Adrenal gland (tissue), 12 donors: ENCODE data around the gene MCTP1. TPM values are rescaled to one million over a fixed set of nuclear protein-coding genes. Genes with fewer than 3 reads are reported as not detected.
"Not testable (repeated sequence)": the region's sequence is repeated elsewhere in the genome, so short reads cannot be mapped to it uniquely, and the experiment has no call there.

Experiments
- DNase-seq, 7 donors: peaks; one replicate each; pipeline ENCODE4 v3.0.0-alpha.2; 2019 to 2020
- H3K27ac ChIP-seq, 5 donors: fragments of 200-600 bp; sonication (generic) in 4 of 5; 1 replicate in 3 of 5; 2 replicates in 2 of 5; pipeline versions ENCODE4 v1.5.1 to v1.8.0; 2016 to 2020; ENCODE audit warnings: mild to moderate bottlenecking in 1 of 5
- H3K27me3 ChIP-seq: fragments of 200-600 bp; 2 replicates; pipeline ENCODE4 v1.8.0; 2021
- H3K36me3 ChIP-seq, 2 donors: fragments of 200-600 bp; replicated peaks in 1 of 2; 1 replicate in 1 of 2; 2 replicates in 1 of 2; pipeline versions ENCODE4 v1.5.1 to v1.8.0; 2018 to 2022
- H3K4me1 ChIP-seq, 2 donors: fragments of 200-600 bp; replicated peaks in 1 of 2; 1 replicate in 1 of 2; 2 replicates in 1 of 2; pipeline versions ENCODE4 v1.5.1 to v1.8.0; 2018 to 2021
- H3K4me3 ChIP-seq, 4 donors: fragments of 200-600 bp; sonication (generic) in 3 of 4; one replicate each; pipeline ENCODE4 v1.5.1; 2016 to 2018
- H3K9me3 ChIP-seq, 3 donors: fragments of 200-600 bp; sonication (generic) in 1 of 3; replicated peaks in 1 of 3; 1 replicate in 2 of 3; 2 replicates in 1 of 3; pipeline versions ENCODE4 v1.5.1 to v1.8.0; 2016 to 2021
- CTCF ChIP-seq, 6 experiments: fragments of 450-650 bp in 4 of 6; fragments of 200-600 bp in 2 of 6; sonication (generic) in 1 of 6; IDR thresholded peaks; 1 replicate in 5 of 6; 2 replicates in 1 of 6; pipeline versions ENCODE4 v1.5.1 to v1.8.0; 2016 to 2021; ENCODE audit warnings: antibody characterized with exemption in 6 of 6, mild to moderate bottlenecking in 2 of 6, moderate library complexity in 1 of 6
- POLR2A ChIP-seq, 2 donors: fragments of 450-650 bp; IDR thresholded peaks; one replicate each; pipeline ENCODE4 v1.6.1; 2017; ENCODE audit warnings: antibody characterized with exemption in 2 of 2, mild to moderate bottlenecking in 2 of 2, moderate library complexity in 1 of 2
- WGBS, 4 donors: extraction: QIAGEN DNeasy Blood & Tissue Kit in 2 of 4; methylation state at CpG; one replicate each; pipeline versions ENCODE4 v1.1.5 to v1.1.7; 2013 to 2017; 5-methylcytosine and 5-hydroxymethylcytosine counted together
- intact Hi-C, 2 donors: fragments of 100-400 bp; cut with DNase I; formaldehyde crosslinking; loops; one replicate each; pipeline versions ENCODE4 v1.14.1 to v1.15.0; 2022 to 2023
- polyA plus RNA-seq, 3 donors: library from polyadenylated mRNA; stranded (reverse); fragments of 200-250 nt in 2 of 3; fragments of 350-450 nt in 1 of 3; fragmentation: Illumina TruSeq in 1 of 3; extraction: RNeasy Lipid Tissue Mini Kit (QIAGEN cat#74804) in 1 of 3; gene quantifications; one replicate each; pipeline ENCODE4 v1.2.3, GENCODE V29; 2013 to 2014
- total RNA-seq, 9 donors: library from RNA; depleted of rRNA in 4 of 9; stranded (reverse); fragments of >200 nt in 4 of 9; fragments of 120-200 nt in 1 of 9; fragmentation: NEBNext Ultra II Directional in 1 of 9; extraction: Animal tissue kit (Norgen Biotek cat#: 25700) in 1 of 9; gene quantifications; one replicate each; pipeline versions ENCODE4 v1.1.0 to v1.2.4, GENCODE V29; 2013 to 2023
- donor health status: healthy with polysubstance abuse.
- donor health status: Bipolar disorder and iron deficiency.
- donor health status: DM: yes; HTN: yes; CAD: no.
- donor health status: DM: no; HTN: no; CAD: no.
- donor health status: DM: no; HTN: no; CAD: no.
- donor health status: DM: yes; HTN: yes; CAD: no.

The MCTP1 gene
- total and polyA plus RNA-seq, 12 donors = 1.2 to 20.1 (median 5.1) TPM

- no peaks in the 10 kb centered on the region for H3K36me3 ChIP-seq
- H3K9me3 ChIP-seq = no peaks in the 10 kb centered on the region
- DNase-seq = no peak
- TF ChIP-seq CTCF (IDR thresholded peaks at IDR 0.05) (no peak), POLR2A (IDR thresholded peaks at IDR 0.05) (no peak)
- no peak overlapping the region for H3K4me3 ChIP-seq
- 63 to 75% (median 65%) methylated on average over 4 of the region's 4 CpGs for WGBS, 4 donors
- intact Hi-C loops = no loop called here
- H3K4me1 ChIP-seq = no peaks in the 10 kb centered on the region
- no peaks in the 10 kb centered on the region for H3K27me3 ChIP-seq
- no peak overlapping the region for H3K27ac ChIP-seq
These were observed 67.5 kb downstream of the MCTP1 start for GRCh38 chr5:95217351-95217750.

- no peak overlapping the region for H3K27ac ChIP-seq
- H3K27me3 ChIP-seq = no peaks in the 10 kb centered on the region
- H3K4me3 ChIP-seq = no peak overlapping the region
- TF ChIP-seq CTCF (IDR thresholded peaks at IDR 0.05) = no peak
- no peak for TF ChIP-seq POLR2A (IDR thresholded peaks at IDR 0.05)
- 37 to 51% (median 48%) methylated on average over 4 of the region's 4 CpGs for WGBS, 4 donors
- intact Hi-C loops = no loop called here
- no peaks in the 10 kb centered on the region for H3K36me3 ChIP-seq
- no peaks in the 10 kb centered on the region for H3K9me3 ChIP-seq
- H3K4me1 ChIP-seq = no peaks in the 10 kb centered on the region
- DNase-seq = no peak
These were observed 68.5 kb downstream of the MCTP1 start for GRCh38 chr5:95216136-95216955.

GRCh38 chr5:95207811-95208210 is 77.1 kb downstream of the MCTP1 start:
- 51 to 71% (median 62%) methylated on average over 5 of the region's 5 CpGs for whole genome bisulfite sequencing, 4 donors

DNA sequence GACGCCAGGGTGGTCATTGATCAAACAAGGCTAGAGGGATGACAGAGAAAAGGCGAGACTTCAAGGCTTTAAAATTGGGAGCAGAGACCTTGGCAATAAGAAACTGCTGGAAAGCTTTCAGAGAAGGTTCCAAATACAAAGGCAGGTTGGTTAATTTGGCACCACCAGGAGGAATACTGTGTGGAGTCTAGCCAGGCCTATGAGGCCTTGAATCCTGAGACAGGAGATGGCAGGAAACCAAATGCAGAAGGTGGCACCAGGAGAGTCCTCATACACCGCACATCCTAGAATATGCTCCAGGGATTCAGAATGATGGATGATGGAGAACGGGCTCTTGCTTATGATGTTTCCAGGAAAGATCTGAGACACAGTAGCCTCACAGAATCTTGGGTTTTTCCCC is 90.0 kb downstream of the MCTP1 start:
- Histone ChIP-seq H3K27me3 (no peaks in the 10 kb centered on the region), H3K36me3 (no peaks in the 10 kb centered on the region), H3K4me1 (no peaks in the 10 kb centered on the region), H3K9me3 (no peaks in the 10 kb centered on the region), H3K27ac (no peak overlapping the region), H3K4me3 (no peak overlapping the region)
- DNase-seq = no peak
- intact Hi-C loops = no loop called here
- TF ChIP-seq CTCF (IDR thresholded peaks at IDR 0.05) = no peak
- no peak for TF ChIP-seq POLR2A (IDR thresholded peaks at IDR 0.05)
- 67 to 71% (median 69%) methylated on average over 4 of the region's 4 CpGs for WGBS, 4 donors

More at GRCh38 chr5:95207811-95208210, 77.1 kb downstream of the MCTP1 start:
- H3K4me1 ChIP-seq, H3K36me3 ChIP-seq, H3K27ac ChIP-seq, intact Hi-C loops, DNase-seq, H3K27me3 ChIP-seq, H3K9me3 ChIP-seq, H3K4me3 ChIP-seq: not testable (repeated sequence)

GRCh38 chr5:95191330-95191729 is 93.6 kb downstream of the MCTP1 start:
- H3K27ac ChIP-seq = no peak overlapping the region
- H3K36me3 ChIP-seq = no peaks in the 10 kb centered on the region
- no peak for DNase-seq
- no peaks in the 10 kb centered on the region for H3K4me1 ChIP-seq
- no peaks in the 10 kb centered on the region for H3K9me3 ChIP-seq
- H3K4me3 ChIP-seq = no peak overlapping the region
- 69 to 80% (median 77%) methylated on average over 2 of the region's 2 CpGs for WGBS, 4 donors
- H3K27me3 ChIP-seq = no peaks in the 10 kb centered on the region
- intact Hi-C loops = no loop called here
- no peak for TF ChIP-seq POLR2A (IDR thresholded peaks at IDR 0.05)
- TF ChIP-seq CTCF (IDR thresholded peaks at IDR 0.05) = no peak
